Astrocyte of the cerebellum (primary cell): ENCODE data around the gene RPL29.

ENCODE experiments used
- DNase-seq: peaks from one replicate; pipeline ENCODE4 v3.0.0-alpha.2; 2011; ENCODE audit warnings: low read depth
- H3K4me3 ChIP-seq: 2 replicates; pipeline ENCODE4 v1.5.1; 2011; ENCODE audit warnings: mild to moderate bottlenecking, low read depth, low read length, moderate library complexity
- in situ Hi-C: cut with HindIII; loops from 2 replicates; pipeline ENCODE4 v1.10.0; 2017; ENCODE audit warnings: low sequenced_read_pairs
- TF ChIP-seq, protein P1 (sequence below): IDR thresholded peaks from 2 replicates; pipeline ENCODE4 v1.5.1; 2012; ENCODE audit warnings: low read length, low read depth, moderate library complexity, mild to moderate bottlenecking; ENCODE audit errors: missing control alignments

The RPL29 gene

DNA sequence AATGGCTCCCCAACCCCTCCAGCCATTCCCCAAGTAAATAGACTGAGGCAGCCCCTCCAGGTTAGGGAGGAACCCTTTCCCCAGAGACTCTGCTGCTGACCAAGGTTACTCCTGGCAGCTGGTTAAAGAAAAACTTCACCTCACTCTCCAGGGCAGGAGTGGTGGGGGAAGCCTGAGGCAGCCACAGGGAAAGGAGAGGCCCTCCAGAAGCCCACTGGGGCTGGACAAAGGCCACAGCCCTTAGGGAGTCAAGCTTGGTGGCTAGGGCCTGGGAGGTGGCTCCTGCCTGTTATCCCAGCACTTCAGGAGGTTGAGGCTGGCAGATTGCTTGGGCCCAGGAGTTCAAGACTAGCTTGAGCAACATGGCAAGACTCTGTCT lies 11.4 kb downstream of the RPL29 start:
- no peak overlapping the region for H3K4me3 ChIP-seq
- in situ Hi-C loops: no loop called here

DNA sequence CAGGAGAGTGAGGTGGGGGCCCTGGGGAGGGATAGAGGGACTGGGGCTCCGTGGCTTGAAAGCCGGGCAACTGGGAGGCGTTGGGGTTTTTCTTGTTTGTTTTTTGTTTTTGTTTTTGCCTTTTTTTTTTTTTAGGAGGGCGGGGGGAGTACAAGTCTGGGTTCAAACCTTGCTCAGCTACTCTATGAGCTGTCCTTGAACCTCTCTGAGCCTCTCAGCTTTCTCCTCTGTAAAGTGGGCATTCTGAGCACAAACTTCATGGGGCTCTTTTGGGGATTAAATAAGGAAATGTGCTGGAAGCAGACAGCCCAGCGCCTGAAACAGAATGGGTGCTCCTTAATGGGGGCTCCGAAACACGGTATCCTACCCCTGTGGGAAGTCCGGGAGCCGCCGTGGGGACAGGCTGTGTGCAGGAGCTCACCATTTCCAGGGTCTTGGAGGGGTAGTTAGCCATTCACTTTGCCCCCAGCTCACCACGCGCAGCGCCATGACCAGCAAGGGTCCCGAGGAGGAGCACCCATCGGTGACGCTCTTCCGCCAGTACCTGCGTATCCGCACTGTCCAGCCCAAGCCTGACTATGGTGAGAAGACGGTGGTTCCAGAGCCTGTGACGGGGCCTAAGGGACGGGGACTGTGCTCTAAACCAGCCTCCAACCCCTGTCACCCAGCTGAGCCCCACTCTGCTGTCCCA lies 12.0 kb downstream of the RPL29 start:
- DNase-seq: no peak
- peak overlapping the region; percentile 60 for H3K4me3 ChIP-seq
- in situ Hi-C loops: no loop called here
- TF ChIP-seq, protein P1, sequence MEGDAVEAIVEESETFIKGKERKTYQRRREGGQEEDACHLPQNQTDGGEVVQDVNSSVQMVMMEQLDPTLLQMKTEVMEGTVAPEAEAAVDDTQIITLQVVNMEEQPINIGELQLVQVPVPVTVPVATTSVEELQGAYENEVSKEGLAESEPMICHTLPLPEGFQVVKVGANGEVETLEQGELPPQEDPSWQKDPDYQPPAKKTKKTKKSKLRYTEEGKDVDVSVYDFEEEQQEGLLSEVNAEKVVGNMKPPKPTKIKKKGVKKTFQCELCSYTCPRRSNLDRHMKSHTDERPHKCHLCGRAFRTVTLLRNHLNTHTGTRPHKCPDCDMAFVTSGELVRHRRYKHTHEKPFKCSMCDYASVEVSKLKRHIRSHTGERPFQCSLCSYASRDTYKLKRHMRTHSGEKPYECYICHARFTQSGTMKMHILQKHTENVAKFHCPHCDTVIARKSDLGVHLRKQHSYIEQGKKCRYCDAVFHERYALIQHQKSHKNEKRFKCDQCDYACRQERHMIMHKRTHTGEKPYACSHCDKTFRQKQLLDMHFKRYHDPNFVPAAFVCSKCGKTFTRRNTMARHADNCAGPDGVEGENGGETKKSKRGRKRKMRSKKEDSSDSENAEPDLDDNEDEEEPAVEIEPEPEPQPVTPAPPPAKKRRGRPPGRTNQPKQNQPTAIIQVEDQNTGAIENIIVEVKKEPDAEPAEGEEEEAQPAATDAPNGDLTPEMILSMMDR: no peak

More for the DNA sequence above, 11.4 kb downstream of the RPL29 start:
- DNase-seq: no peak
- TF ChIP-seq, protein P1: no peak

DNA sequence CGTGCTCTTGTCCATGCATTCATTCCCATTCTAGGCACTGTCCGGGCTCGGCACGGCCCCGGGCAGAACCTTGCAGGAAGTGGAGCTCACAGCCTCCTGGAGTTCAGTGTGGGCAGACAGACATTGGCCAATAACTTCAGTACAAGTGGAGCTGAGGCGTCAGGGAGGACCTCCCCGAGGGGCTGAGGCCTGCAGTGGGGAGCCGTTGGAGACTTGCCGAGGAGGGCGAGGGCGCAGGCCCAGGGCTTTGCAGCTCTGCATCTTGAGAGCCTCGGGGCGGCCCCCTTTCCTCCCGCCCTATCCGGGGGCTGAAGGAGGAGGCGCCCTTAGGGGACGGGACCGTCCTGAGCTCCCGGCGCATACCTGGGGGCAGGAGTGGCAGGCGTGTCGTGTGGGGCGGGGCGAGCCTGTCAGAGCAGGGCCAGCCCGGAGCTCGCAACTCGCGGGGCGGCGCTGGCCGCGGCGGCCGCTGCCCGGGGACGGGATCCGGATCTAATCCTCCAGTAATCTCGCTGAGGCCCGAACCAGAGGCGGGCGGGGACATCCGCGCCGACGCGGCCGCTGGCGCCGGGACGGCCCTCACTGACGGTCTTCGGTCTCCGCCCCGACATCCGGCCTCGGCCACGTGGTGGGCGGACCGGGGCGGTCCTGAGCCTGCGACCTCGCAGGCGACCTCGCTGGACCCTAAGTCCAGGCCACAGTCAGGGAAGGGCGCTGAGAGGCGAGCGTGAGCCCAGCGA lies 12.7 kb downstream of the RPL29 start, which contains the start of gene ACY1:
Gene ACY1, plus strand, starts transcription at position 698 of the 740 bp plus-strand sequence. CDS start 530 bp downstream, outside the sequence.
- peak within 1 kb of the TSS; percentile 60 for H3K4me3 ChIP-seq
- in situ Hi-C loops: no loop called here
- peak; percentile 38 for DNase-seq
- TF ChIP-seq, protein P1: no peak

DNA sequence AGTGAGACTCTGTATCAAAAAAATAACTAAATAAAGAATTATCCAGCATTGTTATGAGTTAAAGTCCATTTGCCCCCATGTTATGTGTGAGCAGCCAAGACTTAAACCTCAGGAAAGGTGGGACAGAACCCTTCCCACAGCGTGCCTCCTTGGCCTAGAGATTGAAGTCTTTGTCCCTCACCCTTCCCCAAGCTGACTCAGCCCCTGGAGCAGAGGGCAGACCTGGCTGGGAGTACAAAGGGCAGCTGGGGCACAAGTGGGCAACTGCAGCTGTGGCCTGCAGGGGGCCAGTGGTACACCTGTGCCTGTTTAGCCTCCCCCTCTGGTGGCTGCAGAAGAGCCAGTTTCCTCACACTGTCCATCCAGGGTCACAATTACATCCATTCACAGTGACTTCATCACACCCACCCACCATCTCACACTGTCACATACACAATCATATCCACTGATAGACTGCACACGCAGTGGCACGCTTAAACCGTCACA lies 13.3 kb downstream of the RPL29 start:
- no peak for DNase-seq
- peak overlapping the region; percentile 60 for H3K4me3 ChIP-seq
- TF ChIP-seq, protein P1: peak; percentile 54
- in situ Hi-C loops: no loop called here

DNA sequence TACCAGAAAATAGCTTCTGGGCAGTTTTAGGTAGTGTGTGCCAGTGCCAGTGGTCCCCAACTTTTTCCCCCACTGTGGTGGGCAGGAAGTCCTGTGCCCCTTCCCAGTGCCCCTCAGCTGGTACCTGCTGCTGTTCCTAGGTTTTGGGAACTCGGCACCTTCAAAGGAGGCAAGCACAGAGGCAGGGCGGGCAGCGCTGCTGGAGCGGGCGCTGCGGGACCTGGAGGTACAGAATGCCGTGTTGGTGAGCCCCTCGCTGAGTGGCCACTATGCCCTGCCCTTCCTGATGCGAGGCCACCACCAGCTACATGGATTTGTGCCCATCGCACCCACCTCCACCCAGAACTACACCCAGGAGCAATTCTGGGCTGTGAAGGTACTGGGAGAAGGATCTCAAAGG lies 15.4 kb downstream of the RPL29 start:
- TF ChIP-seq, protein P1: no peak
- in situ Hi-C loops: no loop called here

DNA sequence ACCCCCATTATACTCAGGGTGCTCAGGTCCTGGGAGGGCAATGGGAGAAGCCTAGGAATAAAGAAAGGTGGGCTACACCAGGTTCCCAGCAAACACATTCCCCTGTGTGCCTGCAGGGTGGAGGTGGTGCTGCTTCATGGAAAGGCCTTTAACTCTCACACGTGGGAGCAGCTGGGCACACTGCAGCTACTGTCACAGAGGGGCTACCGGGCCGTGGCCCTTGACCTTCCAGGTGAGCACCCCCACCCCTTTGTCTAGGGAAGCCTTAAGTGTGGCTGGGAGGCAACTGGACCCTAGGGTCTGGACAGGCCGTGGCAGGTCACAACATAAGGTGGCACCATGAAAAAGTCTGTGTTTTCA lies 17.6 kb downstream of the RPL29 start:
- TF ChIP-seq, protein P1: no peak
- DNase-seq: no peak
- H3K4me3 ChIP-seq: no peak overlapping the region
- in situ Hi-C loops: no loop called here

More for the DNA sequence above, 15.4 kb downstream of the RPL29 start:
- H3K4me3 ChIP-seq: no peak overlapping the region
- DNase-seq: no peak
